Tibial nerve (tissue), 4 donors: ENCODE measurements around the gene DLG5. TPM values are rescaled to one million over a fixed set of nuclear protein-coding genes. Genes with fewer than 3 reads are reported as not detected.

Experiments
- DNase-seq, 2 donors: peaks; one replicate each; pipeline ENCODE4 v3.0.0-alpha.2; 2019; ENCODE audit warnings: low spot score in 2 of 2
- H3K27ac ChIP-seq, 4 donors: fragments of 200-600 bp; sonication (generic) in 3 of 4; one replicate each; pipeline ENCODE4 v1.5.1; 2017 to 2019; ENCODE audit warnings: mild to moderate bottlenecking in 1 of 4
- H3K27me3 ChIP-seq, 2 donors: fragments of 200-600 bp; sonication (generic) in 1 of 2; one replicate each; pipeline versions ENCODE4 v1.5.1 to v1.6.0; 2017 to 2019
- H3K36me3 ChIP-seq, 3 donors: fragments of 200-600 bp; sonication (generic); one replicate each; pipeline ENCODE4 v1.5.1; 2018 to 2019
- H3K4me1 ChIP-seq, 4 donors: fragments of 200-600 bp; sonication (generic) in 3 of 4; one replicate each; pipeline ENCODE4 v1.5.1; 2017 to 2019
- H3K4me3 ChIP-seq, 4 donors: fragments of 200-600 bp; sonication (generic) in 3 of 4; one replicate each; pipeline ENCODE4 v1.5.1; 2017 to 2019; ENCODE audit warnings: mild to moderate bottlenecking in 1 of 4, moderate library complexity in 1 of 4
- H3K9me3 ChIP-seq, 4 donors: fragments of 200-600 bp; sonication (generic) in 3 of 4; one replicate each; pipeline ENCODE4 v1.5.1; 2017 to 2019
- EP300 ChIP-seq, 2 donors: sonication (generic); formaldehyde crosslinking; IDR thresholded peaks; one replicate each; pipeline ENCODE4 v1.6.1; 2017; ENCODE audit warnings: antibody characterized with exemption in 2 of 2, mild to moderate bottlenecking in 1 of 2
- POLR2A ChIP-seq, 2 donors: fragments of 450-650 bp; IDR thresholded peaks; one replicate each; pipeline ENCODE4 v1.6.1; 2017; ENCODE audit warnings: antibody characterized with exemption in 2 of 2, mild to moderate bottlenecking in 2 of 2, moderate library complexity in 2 of 2
- WGBS, 2 donors: methylation state at CpG; one replicate each; pipeline ENCODE4 v1.1.5; 2018; 5-methylcytosine and 5-hydroxymethylcytosine counted together
- total RNA-seq, 4 donors: library from RNA; depleted of rRNA; stranded (reverse); fragments of >200 nt; gene quantifications; one replicate each; pipeline ENCODE4 v1.1.0, GENCODE V29; 2016
- TF ChIP-seq, protein P1 (sequence below), 5 experiments: fragments of 200-600 bp in 3 of 5; fragments of 450-650 bp in 2 of 5; sonication (generic) in 3 of 5; IDR thresholded peaks; one replicate each; pipeline ENCODE4 v1.5.1; 2016 to 2019; ENCODE audit warnings: antibody characterized with exemption in 5 of 5, mild to moderate bottlenecking in 3 of 5, moderate library complexity in 2 of 5

The DLG5 gene
- total RNA-seq, 4 donors from 2014 or later, result 33.0 to 47.7 (median 40.8) TPM

DNA sequence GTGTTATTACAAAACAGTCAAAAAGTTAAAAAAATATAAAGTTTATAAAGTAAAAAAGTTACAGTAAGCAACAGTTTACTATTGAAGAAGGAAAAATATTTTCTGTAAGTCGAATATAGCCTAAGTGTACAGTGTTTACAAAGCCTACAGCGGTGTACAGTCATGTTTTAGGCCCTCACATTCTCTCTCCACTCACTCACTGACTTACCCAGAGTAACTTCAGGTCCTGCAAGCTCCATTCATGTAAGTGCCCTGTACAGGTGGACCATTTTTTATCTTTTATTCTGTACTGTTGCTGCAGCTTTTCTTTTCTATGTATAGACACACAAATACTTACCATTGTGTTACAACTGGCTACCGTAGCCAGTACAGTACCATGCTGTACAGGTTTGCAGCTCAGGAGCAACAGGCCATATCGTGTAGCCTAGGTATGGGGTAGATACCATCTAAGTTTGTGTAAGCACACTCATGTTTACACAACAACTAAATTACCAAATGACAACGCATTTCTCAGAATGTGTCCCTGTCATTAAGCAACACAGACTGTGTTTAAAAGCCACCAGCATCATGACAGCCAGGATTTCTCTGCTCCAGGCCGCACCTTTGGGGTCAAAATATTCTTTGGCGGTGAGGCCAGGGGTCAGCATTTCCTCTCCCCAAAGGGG lies 67.2 kb downstream of the DLG5 start:
- no peak for DNase-seq
- H3K36me3 ChIP-seq, result peaks cover 0 to 40% (median 0%) of the 10 kb centered on the region in 3 donors
- H3K27me3 ChIP-seq, result no peaks in the 10 kb centered on the region
- TF ChIP-seq EP300 (IDR thresholded peaks at IDR 0.05) (no peak), POLR2A (IDR thresholded peaks at IDR 0.05) (no peak)
- TF ChIP-seq, protein P1, sequence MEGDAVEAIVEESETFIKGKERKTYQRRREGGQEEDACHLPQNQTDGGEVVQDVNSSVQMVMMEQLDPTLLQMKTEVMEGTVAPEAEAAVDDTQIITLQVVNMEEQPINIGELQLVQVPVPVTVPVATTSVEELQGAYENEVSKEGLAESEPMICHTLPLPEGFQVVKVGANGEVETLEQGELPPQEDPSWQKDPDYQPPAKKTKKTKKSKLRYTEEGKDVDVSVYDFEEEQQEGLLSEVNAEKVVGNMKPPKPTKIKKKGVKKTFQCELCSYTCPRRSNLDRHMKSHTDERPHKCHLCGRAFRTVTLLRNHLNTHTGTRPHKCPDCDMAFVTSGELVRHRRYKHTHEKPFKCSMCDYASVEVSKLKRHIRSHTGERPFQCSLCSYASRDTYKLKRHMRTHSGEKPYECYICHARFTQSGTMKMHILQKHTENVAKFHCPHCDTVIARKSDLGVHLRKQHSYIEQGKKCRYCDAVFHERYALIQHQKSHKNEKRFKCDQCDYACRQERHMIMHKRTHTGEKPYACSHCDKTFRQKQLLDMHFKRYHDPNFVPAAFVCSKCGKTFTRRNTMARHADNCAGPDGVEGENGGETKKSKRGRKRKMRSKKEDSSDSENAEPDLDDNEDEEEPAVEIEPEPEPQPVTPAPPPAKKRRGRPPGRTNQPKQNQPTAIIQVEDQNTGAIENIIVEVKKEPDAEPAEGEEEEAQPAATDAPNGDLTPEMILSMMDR (IDR thresholded peaks at IDR 0.05), result no peak
- peaks cover 0 to 14% (median 0%) of the 10 kb centered on the region in 4 donors for H3K4me1 ChIP-seq
- 91 to 95% methylated on average over 7 of the region's 7 CpGs for WGBS, 2 donors
- H3K4me3 ChIP-seq, result no peak overlapping the region
- H3K9me3 ChIP-seq, result no peaks in the 10 kb centered on the region
- no peak overlapping the region for H3K27ac ChIP-seq

DNA sequence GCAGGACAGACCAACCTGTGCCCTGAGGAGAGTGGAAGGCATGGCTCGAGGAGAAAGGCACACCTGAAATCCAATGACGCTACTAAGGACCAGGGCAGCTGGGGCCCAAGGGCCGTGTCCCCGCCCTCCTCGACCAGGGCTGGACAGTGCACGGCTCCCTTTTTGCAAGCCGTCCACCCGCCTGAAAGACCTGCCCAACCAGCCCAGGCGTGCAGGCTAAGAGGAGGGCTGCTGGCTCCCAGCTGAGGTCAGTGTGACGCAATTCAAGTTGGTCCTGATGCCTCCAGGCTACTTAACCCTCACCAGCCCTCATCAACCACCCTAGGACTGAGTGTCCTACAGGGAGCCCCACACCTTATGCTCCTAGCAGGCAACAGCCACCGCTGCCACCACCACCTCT lies 69.3 kb downstream of the DLG5 start:
- H3K4me1 ChIP-seq, result peaks cover 0 to 2% (median 0%) of the 10 kb centered on the region in 4 donors
- 78 to 79% methylated on average over 11 of the region's 11 CpGs for WGBS, 2 donors
- DNase-seq, result no peak
- no peak overlapping the region for H3K27ac ChIP-seq
- H3K4me3 ChIP-seq, result no peak overlapping the region
- H3K36me3 ChIP-seq, result peaks cover 0 to 60% (median 0%) of the 10 kb centered on the region in 3 donors
- no peaks in the 10 kb centered on the region for H3K27me3 ChIP-seq
- H3K9me3 ChIP-seq, result no peaks in the 10 kb centered on the region
- TF ChIP-seq POLR2A (IDR thresholded peaks at IDR 0.05) (no peak), EP300 (IDR thresholded peaks at IDR 0.05) (no peak)
- TF ChIP-seq, protein P1 (IDR thresholded peaks at IDR 0.05), result no peak

DNA sequence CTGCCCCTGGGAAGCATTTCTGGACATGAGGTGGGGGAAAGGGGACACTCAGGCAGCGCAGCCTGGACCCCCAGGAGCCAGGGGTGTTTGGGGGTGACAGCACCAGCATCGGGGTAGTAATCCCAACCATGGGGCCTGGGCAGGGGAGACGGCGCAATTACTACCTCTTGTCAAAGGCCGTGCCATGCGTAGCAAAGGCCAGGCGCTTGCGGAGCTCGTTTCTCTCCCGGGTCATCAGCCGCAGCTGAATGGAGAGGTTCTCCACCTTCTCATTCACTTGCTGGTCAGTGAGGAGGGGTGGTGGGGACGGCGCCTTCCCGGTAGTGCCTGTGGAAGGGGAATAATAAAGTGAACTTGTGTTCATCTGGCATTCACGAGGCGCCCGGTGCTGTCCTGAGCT lies 70.0 kb downstream of the DLG5 start:
- no peaks in the 10 kb centered on the region for H3K27me3 ChIP-seq
- peaks cover 0 to 67% (median 0%) of the 10 kb centered on the region in 3 donors for H3K36me3 ChIP-seq
- H3K27ac ChIP-seq, result no peak overlapping the region
- no peak overlapping the region for H3K4me3 ChIP-seq
- H3K4me1 ChIP-seq, result no peaks in the 10 kb centered on the region
- DNase-seq, result no peak
- WGBS, 2 donors, result 89 to 92% methylated on average over 15 to 16 of the region's 17 CpGs
- H3K9me3 ChIP-seq, result no peaks in the 10 kb centered on the region
- TF ChIP-seq POLR2A (IDR thresholded peaks at IDR 0.05) (no peak), EP300 (IDR thresholded peaks at IDR 0.05) (no peak)
- TF ChIP-seq, protein P1 (IDR thresholded peaks at IDR 0.05), result no peak

DNA sequence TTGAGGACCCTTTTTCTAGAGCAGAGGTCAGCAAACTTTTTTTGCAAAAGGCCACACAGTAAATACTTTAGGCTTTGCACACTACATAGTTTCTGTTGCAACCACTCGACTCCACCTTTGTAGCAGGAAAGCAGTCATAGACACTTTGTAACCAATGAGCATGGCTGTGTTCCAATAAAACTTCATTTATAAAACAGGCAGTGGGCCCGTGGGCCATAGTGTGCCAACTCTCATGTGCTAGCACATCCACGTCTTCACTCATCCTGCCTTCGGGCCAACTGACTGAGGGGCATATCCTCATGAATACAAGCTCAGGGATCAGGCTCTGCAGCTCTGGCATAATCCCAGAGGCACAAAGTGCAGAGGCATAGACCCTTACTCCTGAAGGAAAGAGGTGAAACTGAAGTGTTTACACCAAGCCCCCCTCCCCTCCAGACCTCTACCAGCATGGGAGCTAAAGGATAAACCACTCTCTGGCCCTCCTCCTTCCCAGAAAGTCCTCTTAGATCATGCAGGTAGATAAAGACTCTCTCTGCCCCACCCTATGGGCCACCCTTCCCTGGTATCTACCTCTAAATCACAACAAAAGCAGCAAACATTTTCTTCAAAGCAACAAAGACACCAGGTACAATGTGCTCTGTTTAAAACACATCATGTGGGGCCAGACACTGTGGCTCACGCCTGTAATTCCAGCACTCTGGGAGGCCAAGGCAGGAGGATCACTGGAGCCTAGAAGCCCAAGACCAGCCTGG lies 71.0 kb downstream of the DLG5 start:
- TF ChIP-seq EP300 (IDR thresholded peaks at IDR 0.05), result no peak
- TF ChIP-seq, protein P1 (IDR thresholded peaks at IDR 0.05), result no peak
- no peaks in the 10 kb centered on the region for H3K27me3 ChIP-seq
- H3K36me3 ChIP-seq, result peaks cover 0 to 77% (median 0%) of the 10 kb centered on the region in 3 donors
- H3K9me3 ChIP-seq, result no peaks in the 10 kb centered on the region
- H3K4me1 ChIP-seq, result no peaks in the 10 kb centered on the region
- WGBS, 2 donors, result 68 to 75% methylated on average over 5 of the region's 5 CpGs
- DNase-seq, result no peak
- H3K27ac ChIP-seq, result no peak overlapping the region
- no peak overlapping the region for H3K4me3 ChIP-seq

DNA sequence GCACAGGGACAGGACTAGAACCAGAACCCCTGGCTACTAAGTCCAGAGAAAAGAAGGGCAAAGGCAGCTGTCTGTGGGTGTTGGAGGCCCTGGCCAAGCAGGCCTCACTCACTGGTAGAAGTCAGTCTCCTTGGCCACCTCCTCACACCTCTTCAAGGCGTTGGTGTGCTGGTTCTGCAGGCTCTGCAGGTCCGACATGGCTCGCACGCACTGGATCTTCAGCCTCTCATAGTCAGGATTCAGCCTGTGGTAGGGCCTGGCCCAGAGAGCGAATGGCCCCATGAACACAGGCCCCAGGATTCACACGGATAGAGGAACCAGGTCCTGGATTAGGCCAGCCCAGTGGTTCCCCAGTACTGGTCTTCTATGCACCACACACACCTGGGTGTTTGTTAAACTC lies 72.4 kb downstream of the DLG5 start:
- no peaks in the 10 kb centered on the region for H3K27me3 ChIP-seq
- H3K36me3 ChIP-seq, result peaks cover 0 to 76% (median 0%) of the 10 kb centered on the region in 3 donors
- H3K4me3 ChIP-seq, result no peak overlapping the region
- 92 to 97% methylated on average over 6 of the region's 6 CpGs for WGBS, 2 donors
- H3K4me1 ChIP-seq, result peaks cover 0 to 8% (median 4%) of the 10 kb centered on the region in 4 donors
- no peaks in the 10 kb centered on the region for H3K9me3 ChIP-seq
- TF ChIP-seq POLR2A (IDR thresholded peaks at IDR 0.05) (no peak), EP300 (IDR thresholded peaks at IDR 0.05) (no peak)
- TF ChIP-seq, protein P1 (IDR thresholded peaks at IDR 0.05), result no peak
- no peak for DNase-seq
- no peak overlapping the region for H3K27ac ChIP-seq
